ENCODE data around the gene PKLR. TPM values are rescaled to one million over a fixed set of nuclear protein-coding genes. Genes with fewer than 3 reads are reported as not detected.

The PKLR gene
- total RNA-seq, 4 donors from 2014 or later: not detected

DNA sequence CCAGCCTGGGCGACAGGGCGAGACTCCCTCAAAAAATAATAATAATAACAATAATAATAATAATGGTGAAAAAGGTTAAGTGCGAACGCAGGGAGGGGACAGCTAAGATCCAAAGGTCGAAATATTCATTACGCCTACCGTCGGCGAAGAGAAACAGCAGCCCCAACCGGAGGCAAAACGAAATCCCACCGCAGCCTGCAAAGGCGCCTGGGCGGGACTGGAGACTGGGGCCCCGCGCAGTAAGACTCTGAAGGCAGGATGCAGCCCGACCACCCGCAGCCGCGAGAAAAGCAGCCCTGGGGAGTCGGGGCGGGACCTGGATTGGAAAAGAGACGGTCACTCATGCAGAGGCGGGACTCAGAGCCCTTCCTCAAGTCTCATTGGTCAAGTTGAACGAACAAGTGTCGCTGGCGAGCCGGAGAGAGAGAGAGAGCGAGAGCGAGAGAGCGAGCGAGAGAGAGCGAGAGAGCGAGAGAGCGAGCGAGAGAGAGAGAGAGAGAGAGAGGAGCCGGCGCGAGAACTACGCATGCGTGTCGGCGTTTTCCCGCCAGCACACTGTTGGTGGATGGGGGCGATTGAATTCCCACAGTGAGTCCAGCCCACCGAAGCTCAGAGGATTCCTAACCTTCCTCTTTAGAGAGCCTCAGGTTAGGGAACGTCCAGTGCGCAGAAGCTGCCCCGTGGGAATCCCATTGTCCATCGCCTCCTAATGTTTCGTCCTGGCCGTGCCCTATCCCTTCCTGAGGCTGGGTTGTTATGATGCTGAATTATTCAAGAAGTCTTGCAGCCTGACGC is 56.7 kb downstream of the PKLR start:
- H3K36me3 ChIP-seq: peaks cover 0 to 4% of the 10 kb centered on the region in 2 donors
- peaks cover 15 to 27% of the 10 kb centered on the region in 2 donors for H3K4me1 ChIP-seq
- WGBS, 2 donors: 0 to 1% methylated on average over 52 to 53 of the region's 53 CpGs
- DNase-seq: peak; percentile 98
- TF ChIP-seq CTCF (IDR thresholded peaks at IDR 0.05) (peak in 5 of 6 experiments; percentile 58 to 95 (median 89)), POLR2A (IDR thresholded peaks at IDR 0.05) (peak; percentile 54 to 89)
- H3K4me3 ChIP-seq (replicated peaks in 1 of 3): peak overlapping the region in 2 of 3 donors; percentile 35 to 37
- no peaks in the 10 kb centered on the region for H3K27me3 ChIP-seq
- H3K9me3 ChIP-seq: no peaks in the 10 kb centered on the region
- peak overlapping the region; percentile 80 to 92 (median 81) for H3K27ac ChIP-seq
- intact Hi-C loops (cut with DNase I): loop anchor here (5.0 kb wide), 1 partner anchor 37 kb away; the partner anchor contains the start of genes MTX1 and THBS3

GRCh38 chr1:155242805-155243358 is 58.4 kb downstream of the PKLR start:
- intact Hi-C loops (cut with DNase I): loop anchor here (5.0 kb wide), 1 partner anchor 36 kb away; the partner anchor contains the start of genes MTX1 and THBS3
- no peak overlapping the region for H3K4me3 ChIP-seq (replicated peaks in 1 of 3)
- no peaks in the 10 kb centered on the region for H3K36me3 ChIP-seq

DNA sequence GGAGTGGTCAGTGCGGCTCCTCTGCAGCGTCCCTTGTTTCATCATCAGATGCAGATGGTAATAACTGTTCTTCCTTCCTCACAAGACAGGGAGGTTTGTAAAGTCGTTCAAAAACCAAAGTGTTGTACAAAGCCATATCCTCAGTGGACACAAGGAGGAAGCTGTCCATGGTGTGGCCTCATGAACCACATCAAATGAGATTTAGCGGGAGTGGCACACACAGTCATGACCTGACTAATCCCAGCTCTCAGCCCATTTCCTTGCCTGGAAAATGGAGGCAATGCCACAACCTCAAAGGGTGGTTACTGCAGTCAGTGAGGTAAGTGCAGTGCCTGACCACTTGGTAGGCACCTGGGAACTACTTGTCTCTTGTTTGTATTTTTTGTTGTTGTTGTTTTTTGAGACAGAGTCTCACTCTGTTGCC is 59.4 kb downstream of the PKLR start:
- H3K36me3 ChIP-seq: peaks cover 0 to 3% of the 10 kb centered on the region in 2 donors
- H3K9me3 ChIP-seq: no peaks in the 10 kb centered on the region
- H3K27me3 ChIP-seq: no peaks in the 10 kb centered on the region
- no peak for DNase-seq
- intact Hi-C loops (cut with DNase I): loop anchor here (5.0 kb wide), 1 partner anchor 35 kb away; the partner anchor contains the start of genes MTX1 and THBS3
- no peak overlapping the region for H3K4me3 ChIP-seq (replicated peaks in 1 of 3)
- 72 to 77% methylated on average over 4 of the region's 4 CpGs for WGBS, 2 donors
- TF ChIP-seq CTCF (IDR thresholded peaks at IDR 0.05): no peak
- no peak for TF ChIP-seq POLR2A (IDR thresholded peaks at IDR 0.05)
- peak overlapping the region in 1 of 3 donors; percentile 72 for H3K27ac ChIP-seq
- peaks cover 15 to 27% of the 10 kb centered on the region in 2 donors for H3K4me1 ChIP-seq

More at GRCh38 chr1:155242805-155243358, 58.4 kb downstream of the PKLR start:
- Histone ChIP-seq H3K9me3 (no peaks in the 10 kb centered on the region), H3K27me3 (no peaks in the 10 kb centered on the region), H3K27ac (peak overlapping the region; percentile 72 to 92 (median 81)), H3K4me1 (peaks cover 15 to 27% of the 10 kb centered on the region in 2 donors)
- DNase-seq: no peak
- TF ChIP-seq CTCF (IDR thresholded peaks at IDR 0.05): no peak
- WGBS, 2 donors: 80 to 87% methylated on average over 3 of the region's 3 CpGs

GRCh38 chr1:155241069-155241679 is 60.1 kb downstream of the PKLR start:
- TF ChIP-seq CTCF (IDR thresholded peaks at IDR 0.05) (no peak), POLR2A (IDR thresholded peaks at IDR 0.05) (no peak)
- peaks cover 15 to 27% of the 10 kb centered on the region in 2 donors for H3K4me1 ChIP-seq
- H3K27me3 ChIP-seq: no peaks in the 10 kb centered on the region
- DNase-seq: peak; percentile 67 to 71
- peaks cover 4 to 5% of the 10 kb centered on the region in 2 donors for H3K36me3 ChIP-seq
- WGBS, 2 donors: 17 to 18% methylated on average over 4 of the region's 4 CpGs
- no peaks in the 10 kb centered on the region for H3K9me3 ChIP-seq
- peak overlapping the region in 1 of 3 donors; percentile 15 for H3K27ac ChIP-seq
- no peak overlapping the region for H3K4me3 ChIP-seq (replicated peaks in 1 of 3)
- intact Hi-C loops (cut with DNase I): loop anchor here (5.0 kb wide), 1 partner anchor 34 kb away; the partner anchor contains the start of genes MTX1 and THBS3

MicroRNAs encoded within 50 kb of the gene (microRNA counts, 767-probe panel; counts per million panel counts)
- microRNA hsa-miR-555: 0 counts per million in 2 donors

Small RNAs within 50 kb of the gene (microRNA-seq; reads per million reads assigned to microRNA genes)
- gene MIR555: not detected

Other genes starting within 250 kb of the PKLR start
- 10 to 100 TPM in 2 of 4 donors, 1 to 10 TPM in 2; 7.5 to 13.1 (median 9.9) TPM for gene EFNA4, start 237.7 kb downstream of the PKLR start, total RNA-seq
- 1 to 10 TPM; 1.2 to 2.9 (median 2.0) TPM for gene EFNA3, start 222.6 kb downstream of the PKLR start, total RNA-seq
- gene EFNA1, start 173.6 kb downstream of the PKLR start, total RNA-seq: 100 to 1,000 TPM in 1 of 4 donors, 10 to 100 TPM in 3; 56.1 to 129 (median 83.1) TPM
- gene SLC50A1, start 165.6 kb downstream of the PKLR start, total RNA-seq: 10 to 100 TPM; 30.9 to 42.2 (median 32.7) TPM
- 100 to 1,000 TPM in 2 of 4 donors, 10 to 100 TPM in 2; 43.3 to 154 (median 94.8) TPM for gene DPM3, start 160.9 kb downstream of the PKLR start, total RNA-seq
- gene KRTCAP2, start 128.1 kb downstream of the PKLR start, total RNA-seq: 100 to 1,000 TPM in 3 of 4 donors, 10 to 100 TPM in 1; 79.8 to 263 (median 162) TPM
- gene TRIM46, start 127.6 kb downstream of the PKLR start, total RNA-seq: under 1 TPM in 1 of 4 donors, not detected in 3; 0.45 TPM
- 10 to 100 TPM in 3 of 4 donors, 1 to 10 TPM in 1; 8.5 to 25.7 (median 18.2) TPM for gene THBS3, start 93.5 kb downstream of the PKLR start, total RNA-seq
- 10 to 100 TPM; 37.9 to 75.5 (median 52.1) TPM for gene MTX1, start 92.7 kb downstream of the PKLR start, total RNA-seq
- 10 to 100 TPM in 1 of 4 donors, 1 to 10 TPM in 3; 5.6 to 12.0 (median 7.8) TPM for gene ENTREP3, start 46.0 kb downstream of the PKLR start, total RNA-seq
- 10 to 100 TPM; 51.9 to 73.5 (median 62.7) TPM for gene SCAMP3, start 39.1 kb downstream of the PKLR start, total RNA-seq
- gene CLK2, start 27.9 kb downstream of the PKLR start, total RNA-seq: 10 to 100 TPM; 40.0 to 61.6 (median 56.2) TPM
- 1 to 10 TPM; 1.5 to 2.9 (median 2.2) TPM for gene HCN3, start 24.0 kb downstream of the PKLR start, total RNA-seq
- 100 to 1,000 TPM in 1 of 4 donors, 10 to 100 TPM in 3; 89.0 to 103 (median 98.9) TPM for gene FDPS, start 7.4 kb upstream of the PKLR start, total RNA-seq
- 10 to 100 TPM; 14.9 to 20.1 (median 16.9) TPM for gene RUSC1, start 19.5 kb upstream of the PKLR start, total RNA-seq